ENCODE data around the gene LLGL2.
A peak's percentile ranks its signal among the peaks of the same experiment; 100 is the strongest.
"Not testable (repeated sequence)": the region's sequence is repeated elsewhere in the genome, so short reads cannot be mapped to it uniquely, and the experiment has no call there.

Gene LLGL2

GRCh38 chr17:75576661-75577060 is 51.2 kb downstream of the LLGL2 start:
- peaks cover 0 to 2% of the 10 kb centered on the region in 2 donors for H3K27me3 ChIP-seq
- TF ChIP-seq, protein P1, sequence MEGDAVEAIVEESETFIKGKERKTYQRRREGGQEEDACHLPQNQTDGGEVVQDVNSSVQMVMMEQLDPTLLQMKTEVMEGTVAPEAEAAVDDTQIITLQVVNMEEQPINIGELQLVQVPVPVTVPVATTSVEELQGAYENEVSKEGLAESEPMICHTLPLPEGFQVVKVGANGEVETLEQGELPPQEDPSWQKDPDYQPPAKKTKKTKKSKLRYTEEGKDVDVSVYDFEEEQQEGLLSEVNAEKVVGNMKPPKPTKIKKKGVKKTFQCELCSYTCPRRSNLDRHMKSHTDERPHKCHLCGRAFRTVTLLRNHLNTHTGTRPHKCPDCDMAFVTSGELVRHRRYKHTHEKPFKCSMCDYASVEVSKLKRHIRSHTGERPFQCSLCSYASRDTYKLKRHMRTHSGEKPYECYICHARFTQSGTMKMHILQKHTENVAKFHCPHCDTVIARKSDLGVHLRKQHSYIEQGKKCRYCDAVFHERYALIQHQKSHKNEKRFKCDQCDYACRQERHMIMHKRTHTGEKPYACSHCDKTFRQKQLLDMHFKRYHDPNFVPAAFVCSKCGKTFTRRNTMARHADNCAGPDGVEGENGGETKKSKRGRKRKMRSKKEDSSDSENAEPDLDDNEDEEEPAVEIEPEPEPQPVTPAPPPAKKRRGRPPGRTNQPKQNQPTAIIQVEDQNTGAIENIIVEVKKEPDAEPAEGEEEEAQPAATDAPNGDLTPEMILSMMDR (IDR thresholded peaks at IDR 0.05) = no peak
- intact Hi-C loops (cut with DNase I; ENCODE audit: low total_unique reads) = no loop called here

DNA sequence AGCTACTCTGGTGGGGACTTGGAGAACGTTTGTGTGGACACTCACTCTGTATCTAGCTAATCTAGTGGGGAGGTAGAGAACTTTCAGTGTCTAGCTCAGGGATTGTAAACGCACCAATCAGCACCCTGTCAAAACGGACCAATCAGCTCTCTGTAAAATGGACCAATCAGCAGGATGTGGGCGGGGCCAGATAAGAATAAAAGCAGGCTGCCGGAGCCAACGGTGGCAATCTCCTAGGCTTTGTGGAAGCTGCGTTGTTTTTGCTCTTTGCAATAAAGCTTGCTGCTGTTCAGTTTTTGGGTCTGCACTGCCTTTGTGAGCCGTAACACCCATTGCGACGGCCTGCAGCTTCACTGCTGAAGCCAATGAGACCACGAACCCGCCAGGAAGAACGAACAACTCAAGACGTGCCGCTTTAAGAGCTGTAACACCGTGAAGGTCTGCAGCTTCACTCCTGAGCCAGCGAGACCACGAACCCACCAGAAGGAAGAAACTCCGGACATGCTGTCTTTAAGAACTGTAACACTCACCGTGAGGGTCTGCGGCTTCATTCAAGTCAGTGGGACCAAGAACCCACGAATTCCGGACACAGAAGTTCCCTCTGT is 55.7 kb downstream of the LLGL2 start:
- H3K9me3 ChIP-seq; H3K4me1 ChIP-seq; intact Hi-C loops (cut with DNase I; ENCODE audit: low total_unique reads); H3K27ac ChIP-seq; H3K4me3 ChIP-seq; H3K36me3 ChIP-seq; DNase-seq: not testable (repeated sequence)
- peaks cover 0 to 13% of the 10 kb centered on the region in 2 donors for H3K27me3 ChIP-seq

More at GRCh38 chr17:75576661-75577060, 51.2 kb downstream of the LLGL2 start:
- no peak for DNase-seq
- H3K27ac ChIP-seq = no peak overlapping the region
- H3K36me3 ChIP-seq = peaks cover 0 to 32% (median 0%) of the 10 kb centered on the region in 3 donors
- no peaks in the 10 kb centered on the region for H3K9me3 ChIP-seq
- H3K4me3 ChIP-seq = no peak overlapping the region
- H3K4me1 ChIP-seq = no peaks in the 10 kb centered on the region

GRCh38 chr17:75583197-75583596 is 57.7 kb downstream of the LLGL2 start:
- DNase-seq; H3K4me3 ChIP-seq; H3K4me1 ChIP-seq; H3K36me3 ChIP-seq; H3K27ac ChIP-seq; intact Hi-C loops (cut with DNase I; ENCODE audit: low total_unique reads); H3K9me3 ChIP-seq: not testable (repeated sequence)
- H3K27me3 ChIP-seq = peaks cover 0 to 18% of the 10 kb centered on the region in 2 donors

DNA sequence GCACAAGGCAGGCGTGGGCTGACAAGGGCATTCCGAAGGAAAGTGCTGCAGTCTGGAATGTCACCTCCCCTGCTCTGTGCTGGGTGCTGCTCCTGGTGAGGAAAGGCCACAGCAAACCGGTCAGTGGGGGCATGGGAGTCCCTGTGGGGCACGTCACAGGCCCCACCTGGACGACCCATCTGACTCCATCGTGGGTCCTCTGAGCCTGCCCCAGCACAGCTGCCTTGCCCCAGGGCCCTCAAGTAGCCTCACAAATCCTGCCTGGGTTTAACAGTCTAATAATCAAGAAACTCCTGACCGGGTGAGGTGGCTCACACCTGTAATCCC is 59.3 kb downstream of the LLGL2 start:
- Histone ChIP-seq H3K9me3 (no peaks in the 10 kb centered on the region), H3K27me3 (peaks cover 0 to 18% of the 10 kb centered on the region in 2 donors), H3K36me3 (no peaks in the 10 kb centered on the region), H3K4me1 (peaks cover 0 to 22% (median 18%) of the 10 kb centered on the region in 4 donors), H3K4me3 (no peak overlapping the region), H3K27ac (no peak overlapping the region)
- DNase-seq = no peak
- TF ChIP-seq, protein P1 (IDR thresholded peaks at IDR 0.05) = no peak
- intact Hi-C loops (cut with DNase I; ENCODE audit: low total_unique reads) = loop anchor here (5.0 kb wide), 2 partner anchors 63 to 158 kb away; no protein-coding TSS in a partner anchor

DNA sequence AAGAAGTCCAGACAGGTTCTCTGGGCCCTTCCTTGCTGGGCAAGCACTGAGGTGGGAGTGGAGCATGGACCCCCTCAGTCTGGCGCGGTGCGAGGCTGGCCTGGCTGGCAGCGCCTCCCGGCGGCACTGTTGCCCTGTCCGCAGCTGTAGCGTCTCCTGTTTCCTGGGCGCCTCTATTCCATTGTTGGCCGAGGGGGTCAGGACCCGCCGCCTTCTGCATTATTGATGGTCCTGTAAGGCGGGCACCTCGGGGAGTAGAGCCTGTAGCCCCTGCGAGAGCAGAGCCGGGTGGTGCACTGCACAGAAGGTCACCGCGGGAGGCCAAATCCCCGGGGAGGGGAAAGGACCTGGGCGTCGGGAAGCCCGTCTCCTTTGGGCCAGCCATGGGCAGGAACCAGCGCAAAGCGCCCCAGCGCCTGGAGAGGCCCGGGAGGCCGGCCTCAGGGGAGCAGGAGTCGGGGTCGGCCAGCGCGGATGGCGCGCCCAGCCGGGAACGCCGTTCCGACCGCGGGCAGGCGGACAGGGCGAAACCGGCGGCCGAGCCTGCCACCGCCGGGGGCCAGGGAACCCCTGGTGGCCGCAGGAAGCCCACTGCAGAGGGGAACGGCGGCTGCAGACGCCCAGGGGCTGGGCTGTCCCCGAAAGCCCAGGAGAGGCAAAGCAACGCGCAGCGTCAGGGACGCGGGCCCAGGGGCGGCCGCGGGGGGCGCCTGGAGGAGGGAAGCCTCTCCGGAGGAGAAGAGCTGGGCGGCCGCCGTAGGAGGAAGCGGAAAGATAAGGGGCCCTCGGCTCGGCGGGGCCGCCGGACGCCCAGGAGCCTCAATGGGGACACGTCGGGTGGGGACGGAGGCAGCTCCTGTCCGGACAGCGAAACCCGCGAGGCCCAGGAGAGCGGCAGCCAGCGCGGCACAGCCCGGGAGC is 62.4 kb downstream of the LLGL2 start, which contains the start of gene MYO15B:
MYO15B (plus strand) TSS at position 126 of the 921 bp plus-strand sequence; CDS start at position 384, 258 bp downstream.
- peak in 1 of 2 donors; percentile 35 for DNase-seq
- intact Hi-C loops (cut with DNase I; ENCODE audit: low total_unique reads) = loop anchor here (5.0 kb wide), 2 partner anchors 66 to 161 kb away; no protein-coding TSS in a partner anchor
- H3K9me3 ChIP-seq = no peaks in the 10 kb centered on the region
- H3K4me3 ChIP-seq = peak within 1 kb of the TSS; percentile 61
- H3K27ac ChIP-seq = peak within 1 kb of the TSS; percentile 63 to 84
- H3K27me3 ChIP-seq = peaks cover 0 to 12% of the 10 kb centered on the region in 2 donors
- H3K4me1 ChIP-seq = peaks cover 0 to 27% (median 19%) of the 10 kb centered on the region in 4 donors
- TF ChIP-seq, protein P1 (IDR thresholded peaks at IDR 0.05) = peak; percentile 26 to 34
- H3K36me3 ChIP-seq = no peaks in the 10 kb centered on the region

GRCh38 chr17:75588596-75589011 is 63.1 kb downstream of the LLGL2 start:
- peaks cover 0 to 12% of the 10 kb centered on the region in 2 donors for H3K27me3 ChIP-seq
- no peaks in the 10 kb centered on the region for H3K9me3 ChIP-seq
- peak; percentile 32 to 75 for DNase-seq
- TF ChIP-seq, protein P1 (IDR thresholded peaks at IDR 0.05) = no peak
- peaks cover 0 to 27% (median 19%) of the 10 kb centered on the region in 4 donors for H3K4me1 ChIP-seq
- no peaks in the 10 kb centered on the region for H3K36me3 ChIP-seq
- H3K4me3 ChIP-seq = peak overlapping the region; percentile 61
- intact Hi-C loops (cut with DNase I; ENCODE audit: low total_unique reads) = loop anchor here (5.0 kb wide), 2 partner anchors 66 to 161 kb away; no protein-coding TSS in a partner anchor
- H3K27ac ChIP-seq = peak overlapping the region; percentile 63 to 84
